Mesenteric fat pad (tissue), 1 donor: ENCODE measurements around the gene MAST1. TPM values are rescaled to one million over a fixed set of nuclear protein-coding genes. Genes with fewer than 3 reads are reported as not detected.
A peak's percentile ranks its signal among the peaks of the same experiment; 100 is the strongest.
"Not testable (repeated sequence)": the region's sequence is repeated elsewhere in the genome, so short reads cannot be mapped to it uniquely, and the experiment has no call there.

Experiments used
- DNase-seq: peaks from one replicate; pipeline ENCODE4 v3.0.0-alpha.2; 2020; ENCODE audit warnings: low spot score
- total RNA-seq: library from RNA; stranded (reverse); fragmentation: NEBNext Ultra II Directional; extraction: Animal tissue kit (Norgen Biotek cat#: 25700); gene quantifications from one replicate; pipeline ENCODE4 v1.2.1, GENCODE V29; 2021
- donor health status: DM: yes; HTN: yes; CAD: no.

Gene MAST1
- total RNA-seq, 1 donor from 2014 or later = 0.90 TPM

GRCh38 chr19:12800923-12801465 lies 37.3 kb upstream of the MAST1 start:
- DNase-seq = no peak

DNA sequence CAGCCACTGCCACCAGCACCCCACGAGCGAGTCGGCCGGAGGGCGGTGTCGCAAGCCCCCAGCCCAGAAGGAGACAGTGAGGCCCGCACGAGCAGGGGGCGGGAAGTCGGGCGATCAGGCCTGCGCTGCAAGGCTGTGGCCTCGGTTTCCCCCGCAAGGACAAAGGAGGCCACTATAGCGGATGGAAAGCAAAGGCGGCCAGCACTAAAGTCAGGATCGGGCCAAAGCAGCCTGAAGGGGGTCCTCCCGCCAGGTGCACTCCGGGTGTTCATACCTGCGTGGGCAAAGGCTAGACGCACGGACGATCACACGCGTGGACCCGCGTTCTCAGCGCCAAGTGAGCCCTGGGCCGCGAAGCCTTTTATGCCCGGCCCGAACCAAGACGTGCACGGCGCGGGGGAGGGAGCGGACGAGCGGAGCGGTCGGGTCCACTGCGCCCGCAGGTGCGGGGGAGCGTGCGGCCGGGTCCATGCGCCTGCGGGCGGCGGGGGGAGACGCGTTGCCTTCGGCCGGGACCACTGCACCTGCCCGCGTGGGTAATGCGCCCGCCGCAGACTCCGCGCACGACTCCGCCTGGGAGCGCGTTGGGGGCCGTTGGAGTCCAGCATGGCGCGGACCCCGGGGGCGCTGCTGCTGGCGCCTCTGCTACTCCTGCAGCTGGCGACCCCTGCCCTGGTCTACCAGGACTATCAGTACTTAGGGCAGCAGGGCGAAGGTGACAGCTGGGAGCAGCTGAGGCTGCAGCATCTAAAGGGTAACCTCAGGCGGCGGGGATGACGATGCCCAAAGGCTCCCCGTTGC lies 36.6 kb upstream of the MAST1 start, which contains the start of the genes PRDX2 and THSD8:
Gene PRDX2, minus strand, starts transcription at position 335 of the 801 bp plus-strand sequence. CDS start 539 bp downstream, outside the sequence.
Gene THSD8, plus strand, starts transcription at position 604 of the 801 bp plus-strand sequence. Its CDS starts 3 bp downstream, at position 607.
- peak; percentile 94 for DNase-seq

DNA sequence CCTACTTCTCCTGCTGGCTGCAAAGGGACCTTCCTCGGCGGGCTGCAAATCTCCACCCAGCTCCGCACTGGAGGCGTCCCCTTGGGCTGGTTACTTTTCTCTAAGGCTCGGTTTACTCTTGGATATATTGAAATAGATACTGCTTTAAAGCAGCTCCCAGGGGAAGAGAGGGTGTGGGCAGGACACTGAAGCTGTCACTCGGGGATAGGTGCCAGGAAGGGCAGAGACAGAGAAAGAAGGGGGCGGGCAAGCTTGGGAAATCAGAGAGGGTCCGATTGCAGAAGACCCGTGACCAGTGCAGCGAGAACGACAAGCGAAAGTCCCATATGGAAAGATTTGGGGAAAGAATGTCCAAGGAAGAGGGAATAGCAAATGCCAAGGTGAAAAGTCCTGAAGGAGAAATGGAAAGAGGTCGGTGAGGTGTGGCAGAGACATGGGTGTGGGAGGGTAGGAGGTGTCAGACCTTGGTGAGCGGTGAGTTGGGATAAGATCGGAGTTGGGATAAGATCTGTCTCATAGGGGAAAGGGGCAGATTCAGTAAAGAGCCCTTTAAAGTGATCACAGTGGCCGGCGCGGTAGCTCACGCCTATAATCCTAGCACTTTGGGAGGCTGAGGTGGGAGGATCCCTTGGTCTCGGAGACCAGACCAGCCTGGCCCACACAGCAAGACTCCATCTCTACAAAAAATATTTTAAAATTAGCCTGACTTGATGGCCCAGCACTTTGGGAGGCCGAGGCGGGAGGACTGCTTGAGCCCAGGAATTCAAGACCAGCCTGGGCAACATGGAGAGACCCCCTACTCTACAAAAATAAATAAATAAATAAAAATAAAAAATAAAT lies 35.8 kb upstream of the MAST1 start:
- no peak for DNase-seq

GRCh38 chr19:12804051-12804450 lies 34.3 kb upstream of the MAST1 start:
- no peak for DNase-seq

GRCh38 chr19:12806242-12807081 lies 31.9 kb upstream of the MAST1 start, which contains the start of gene RNASEH2A:
TSS of gene RNASEH2A (plus strand) at chr19:12806584. CDS start at chr19:12806674, 90 bp downstream.
- peak; percentile 97 for DNase-seq

GRCh38 chr19:12815088-12815487 lies 23.2 kb upstream of the MAST1 start:
- DNase-seq = no peak

- not testable (repeated sequence) for DNase-seq
Measured at GRCh38 chr19:12817188-12817587, 21.1 kb upstream of the MAST1 start.

GRCh38 chr19:12817810-12818209 lies 20.5 kb upstream of the MAST1 start:
- DNase-seq = not testable (repeated sequence)

GRCh38 chr19:12821761-12822160 lies 16.6 kb upstream of the MAST1 start:
- no peak for DNase-seq

DNA sequence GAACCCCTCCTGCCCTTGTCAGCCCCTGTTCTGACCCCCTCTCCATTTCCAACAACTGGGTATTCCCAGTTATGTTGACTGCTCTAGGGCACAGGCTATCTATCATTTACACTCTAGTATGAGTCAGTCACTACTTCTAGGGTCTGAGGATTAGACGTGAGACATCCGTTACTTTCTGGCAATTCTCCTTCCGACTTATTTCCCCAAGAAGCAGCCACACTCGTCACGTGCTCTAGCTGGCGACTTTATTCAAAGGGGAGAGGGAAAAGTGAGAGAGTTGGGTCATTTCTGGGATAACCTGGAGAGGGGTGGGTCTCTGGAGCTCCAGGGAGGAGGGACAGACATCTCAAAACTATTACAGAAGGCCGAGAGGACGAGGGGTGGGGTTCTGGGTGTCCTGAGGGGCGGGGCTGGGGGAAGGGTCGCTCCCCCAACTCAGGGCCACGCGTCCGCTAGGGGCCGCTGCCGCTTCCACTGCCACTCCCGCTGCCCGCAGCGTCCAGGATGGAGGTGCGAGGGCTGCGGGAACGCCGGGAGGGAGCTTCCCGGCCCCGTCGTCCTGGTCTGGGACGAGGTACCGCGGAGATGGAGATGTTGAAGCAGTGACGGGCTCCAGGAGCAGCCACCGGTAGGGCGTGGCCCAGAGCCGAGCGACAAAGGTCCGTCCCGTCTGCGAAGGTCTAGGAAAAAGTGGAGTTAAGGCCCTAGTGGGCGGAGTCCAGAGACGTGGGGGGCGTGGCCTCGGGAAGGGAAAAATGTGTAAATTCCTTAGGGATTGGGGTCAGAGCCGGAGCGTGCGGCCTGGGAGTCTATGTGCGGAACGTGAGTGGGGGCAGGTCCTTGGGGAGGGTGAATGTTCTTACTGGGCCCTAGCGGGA lies 12.8 kb upstream of the MAST1 start:
- DNase-seq = no peak

DNA sequence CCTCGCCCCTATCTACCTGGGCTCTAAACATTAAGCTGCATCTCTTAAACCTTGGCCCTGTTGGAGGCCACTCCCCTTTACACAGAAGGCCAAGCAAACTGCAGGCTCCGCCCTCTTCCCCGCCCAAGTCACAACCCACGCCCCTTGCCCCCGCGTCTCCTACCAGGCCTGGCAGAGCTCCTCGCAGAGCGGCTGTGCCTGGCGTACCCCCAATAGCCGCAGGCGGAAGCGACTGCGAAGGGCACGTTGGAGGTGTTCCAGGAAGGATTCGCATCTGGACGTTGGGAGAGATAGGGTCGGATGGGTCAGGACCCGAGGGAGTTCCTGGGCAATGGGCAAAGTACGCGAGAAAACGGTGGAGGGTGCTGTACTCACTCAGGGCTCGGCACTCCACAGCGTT lies 9.8 kb upstream of the MAST1 start:
- DNase-seq = no peak

DNA sequence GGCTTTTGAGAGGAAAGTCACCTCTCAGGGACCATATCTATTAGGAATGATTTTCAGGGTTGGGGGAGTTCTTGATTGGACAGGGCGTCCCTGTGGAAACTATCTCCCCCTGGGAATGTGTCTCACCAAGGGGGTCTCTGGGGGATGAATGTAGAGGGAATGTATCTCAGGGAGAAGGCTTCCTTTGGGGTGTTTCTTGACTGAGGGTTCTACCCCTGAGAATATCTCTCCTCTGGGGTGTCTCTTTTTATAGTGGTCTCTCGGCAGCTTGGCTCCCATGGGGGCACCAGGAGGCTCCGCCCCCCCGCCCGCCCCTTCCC lies 4.9 kb upstream of the MAST1 start:
- DNase-seq = no peak

GRCh38 chr19:12833738-12834565 lies 4.4 kb upstream of the MAST1 start:
- no peak for DNase-seq

- no peak for DNase-seq
Measured at GRCh38 chr19:12834566-12834943, 3.8 kb upstream of the MAST1 start, which contains the start of gene RTBDN. TSS of gene RTBDN (minus strand) at chr19:12834579. CDS start at chr19:12829979, 4,600 bp downstream.

GRCh38 chr19:12834976-12835757 lies 3.1 kb upstream of the MAST1 start:
- no peak for DNase-seq

- no peak for DNase-seq
Measured at GRCh38 chr19:12836529-12836863, 1.8 kb upstream of the MAST1 start.

- DNase-seq = no peak
Measured at GRCh38 chr19:12837225-12837624, 1.1 kb upstream of the MAST1 start.
